K562 (cell line): ENCODE results near the gene ZNF814. TPM values are rescaled to one million over a fixed set of nuclear protein-coding genes. Genes with fewer than 3 reads are reported as not detected.
A peak's percentile ranks its signal among the peaks of the same experiment; 100 is the strongest.

Experiments used
- ATAC-seq: fragments of 200-7000 bp; cut with Tn5 transposase; 3 replicates; pipeline ENCODE4 v1.9.1; 2020; ENCODE audit warnings: moderate library complexity
- BruUV-seq: library from RNA; stranded (reverse); fragments of 400-500 nt; replicated peaks from 2 replicates; lab custom pipeline; 2021; lab: Mats Ljungman, UMichigan
- CTCF ChIA-PET: fragments of 300-600 bp; formaldehyde crosslinking; extraction: SDS; loops from one replicate; lab custom pipeline; 2021; ENCODE audit warnings: low intra/inter-chr PET ratio; lab: Yijun Ruan, JAX
- POLR2A ChIA-PET: fragments of 300-600, 350-650 bp; sonication (Branson Sonifier 250); formaldehyde crosslinking; extraction: SDS; loops from one replicate; lab custom pipeline; 2021; ENCODE audit warnings: antibody characterized with exemption, inconsistent platforms; lab: Yijun Ruan, JAX
- DNase-seq, 4 experiments: peaks; one replicate each; pipeline versions ENCODE4 v3.0.0 to v3.0.0-alpha.2; 2011 to 2018; ENCODE audit warnings: low spot score in 3 of 4, mixed read lengths in 3 of 4; ENCODE audit errors: extremely low read depth in 1 of 4
- FAIRE-seq: peaks from 2 replicates; lab custom pipeline; 2011; peaks lifted over from hg19 to GRCh38; lab: Jason Lieb, UNC
- H2AFZ ChIP-seq: 2 replicates; pipeline ENCODE4 v1.6.0; 2011; ENCODE audit warnings: low read depth, low read length, control low read depth, inconsistent platforms
- H3K27ac ChIP-seq: fragments of 200-600 bp; 3 replicates; pipeline ENCODE4 v1.8.0; 2011; ENCODE audit warnings: low read depth, mild to moderate bottlenecking, control low read depth, inconsistent platforms, low read length, moderate library complexity, mixed read lengths; ENCODE audit errors: extremely low read depth
- H3K27me3 ChIP-seq, 2 experiments: fragments of 300-600 bp in 1 of 2; 2 replicates in 1 of 2; 3 replicates in 1 of 2; pipeline versions ENCODE4 v1.6.0 to v1.8.0; 2011; ENCODE audit warnings: inconsistent platforms in 2 of 2, low read length in 2 of 2, mild to moderate bottlenecking in 1 of 2, mixed read lengths in 1 of 2, moderate library complexity in 1 of 2; ENCODE audit not compliant: control insufficient read depth in 2 of 2, insufficient read depth in 2 of 2
- H3K36me3 ChIP-seq: fragments of 300-600 bp; 3 replicates; pipeline ENCODE4 v1.8.0; 2011; ENCODE audit warnings: mild to moderate bottlenecking, low read length, inconsistent platforms; ENCODE audit not compliant: control insufficient read depth, insufficient read depth
- H3K4me1 ChIP-seq, 2 experiments: fragments of 200-600 bp in 1 of 2; replicated peaks in 1 of 2; 2 replicates in 1 of 2; 3 replicates in 1 of 2; pipeline versions ENCODE4 v1.5.1 to v1.8.0; 2011; ENCODE audit warnings: inconsistent platforms in 2 of 2, low read length in 2 of 2, mild to moderate bottlenecking in 1 of 2, mixed read lengths in 1 of 2, moderate library complexity in 1 of 2; ENCODE audit not compliant: control insufficient read depth in 2 of 2, insufficient read depth in 2 of 2
- H3K4me2 ChIP-seq: 2 replicates; pipeline ENCODE4 v1.6.1; 2011; ENCODE audit warnings: low read length, control low read depth, inconsistent platforms, mixed read lengths; ENCODE audit not compliant: insufficient read depth
- H3K4me3 ChIP-seq: fragments of 200-600 bp; sonication (generic), shearing (Covaris generic); 2 replicates; pipeline ENCODE4 v1.5.1; 2016; ENCODE audit warnings: control low read depth, inconsistent platforms
- H3K79me2 ChIP-seq: fragments of 200-600 bp; 3 replicates; pipeline ENCODE4 v1.8.0; 2011; ENCODE audit warnings: low read length, inconsistent platforms; ENCODE audit not compliant: control insufficient read depth, insufficient read depth
- H3K9ac ChIP-seq, 2 experiments: 2 replicates each; pipeline versions ENCODE4 v1.6.0 to v1.6.1; 2011; ENCODE audit warnings: low read depth in 2 of 2, low read length in 2 of 2, control low read depth in 1 of 2, inconsistent platforms in 1 of 2, mild to moderate bottlenecking in 1 of 2, mixed read lengths in 1 of 2; ENCODE audit not compliant: insufficient read depth in 1 of 2
- H3K9me1 ChIP-seq: one replicate; pipeline ENCODE4 v1.6.0; 2011; ENCODE audit warnings: inconsistent platforms, mild to moderate bottlenecking, low read length, moderate library complexity; ENCODE audit not compliant: control insufficient read depth, insufficient read depth
- H3K9me3 ChIP-seq: replicated peaks from 2 replicates; pipeline ENCODE4 v1.5.1; 2011; ENCODE audit warnings: low read depth, low read length, inconsistent platforms; ENCODE audit not compliant: control insufficient read depth, insufficient read depth
- H4K20me1 ChIP-seq: replicated peaks from 2 replicates; pipeline ENCODE4 v1.6.1; 2011; ENCODE audit warnings: low read length, inconsistent platforms, mixed read lengths; ENCODE audit not compliant: control insufficient read depth, insufficient read depth
- ATF3 ChIP-seq, 2 experiments: fragments of 450-650 bp in 1 of 2; sonication (generic) in 1 of 2; formaldehyde crosslinking in 1 of 2; IDR thresholded peaks in 1 of 2; conservative IDR thresholded peaks in 1 of 2; 2 replicates each; pipeline versions ENCODE4 v1.6.1 to v1.8.1; 2016 to 2023; ENCODE audit warnings: mild to moderate bottlenecking in 2 of 2, moderate library complexity in 2 of 2, inconsistent platforms in 1 of 2, missing genetic modification reagents in 1 of 2
- CEBPG ChIP-seq, 3 experiments: fragments of 200-800 bp in 1 of 3; sonication (Bioruptor generic) in 1 of 3; sonication (generic) in 1 of 3; formaldehyde crosslinking in 1 of 3; IDR thresholded peaks in 2 of 3; conservative IDR thresholded peaks in 1 of 3; 2 replicates each; pipeline versions ENCODE4 v1.6.1 to v1.8.0; 2016 to 2022; ENCODE audit warnings: missing compliant biosample characterization in 2 of 3, missing genetic modification characterization in 2 of 3, mild to moderate bottlenecking in 1 of 3, missing genetic modification reagents in 1 of 3
- ESRRA ChIP-seq: fragments of 450-650 bp; IDR thresholded peaks from 2 replicates; pipeline ENCODE4 v1.6.1; 2014; ENCODE audit warnings: low read depth, mild to moderate bottlenecking, moderate library complexity, borderline replicate concordance
- RAD51 ChIP-seq: fragments of 450-650 bp; IDR thresholded peaks from 2 replicates; pipeline ENCODE4 v1.7.1; 2016; ENCODE audit warnings: low read depth, mild to moderate bottlenecking, borderline replicate concordance
- RCOR1 ChIP-seq, 2 experiments: IDR thresholded peaks; 2 replicates each; pipeline ENCODE4 v1.6.1; 2012; ENCODE audit warnings: low read depth in 2 of 2, low read length in 2 of 2, borderline replicate concordance in 1 of 2, improper control_type of control experiment in 1 of 2
- SOX6 ChIP-seq: fragments of 450-650 bp; IDR thresholded peaks from 2 replicates; pipeline ENCODE4 v1.6.1; 2014; ENCODE audit warnings: mild to moderate bottlenecking
- ZBTB26 ChIP-seq: fragments of 450-650 bp; formaldehyde crosslinking; IDR thresholded peaks from 2 replicates; pipeline ENCODE4 v1.4.0; 2022; ENCODE audit warnings: missing genetic modification characterization
- WGBS: fragments of 100-300 bp; shearing (Covaris generic); methylation state at CpG from one replicate; pipeline ENCODE4 v1.1.6; 2016; ENCODE audit warnings: low coverage, mixed read lengths; ENCODE audit not compliant: insufficient coverage; ENCODE audit errors: missing lambda C conversion rate; 5-methylcytosine and 5-hydroxymethylcytosine counted together
- in situ Hi-C: fragments of 300-500 bp; cut with MboI; formaldehyde crosslinking; loops from 4 replicates; pipeline ENCODE4 v1.15.0; 2018; ENCODE audit warnings: inconsistent platforms, mixed read lengths
- intact Hi-C: fragments of 100-400 bp; cut with micrococcal nuclease; formaldehyde crosslinking; loops from 2 replicates; pipeline ENCODE4 v1.14.2; 2022
- polyA plus RNA-seq, 8 experiments: library from polyadenylated mRNA; depleted of rRNA in 4 of 8; stranded (reverse) in 5 of 8; unstranded in 3 of 8; fragments of >200 nt; fragmentation: Nextera tagmentation in 2 of 8; fragmentation: Illumina TruSeq in 1 of 8; extraction: Ambion mirVana in 2 of 8; extraction: Trizol in 1 of 8; gene quantifications; 2 replicates each; pipeline versions ENCODE4 v1.2.1 to v1.2.3, GENCODE V29; 2011 to 2014; ENCODE audit warnings: inconsistent platforms in 1 of 8, missing spikeins in 1 of 8
- total RNA-seq, 7 experiments: library from RNA; depleted of rRNA in 6 of 7; stranded (reverse); fragments of >200 nt in 6 of 7; fragmentation: Illumina TruSeq in 2 of 7; extraction: Trizol in 2 of 7; gene quantifications; 2 replicates each; pipeline versions ENCODE4 v1.2.1 to v1.2.3, GENCODE V29; 2011 to 2021; ENCODE audit warnings: low replicate concordance in 1 of 7

ZNF814 gene
- total and polyA plus RNA-seq, 9 of the 15 experiments (the other 6 are each of a cell fraction or from before 2014, with no cell fraction given): 0.42 to 3.5 (median 1.9) TPM

GRCh38 chr19:57812226-57812625 lies 76.6 kb downstream of the ZNF814 start:
- ChIA-PET CTCF (no interaction called here), POLR2A (no interaction called here)
- no peak overlapping the region for H2AFZ ChIP-seq
- in situ Hi-C loops (no loop called here), intact Hi-C loops (no loop called here)
- peaks cover 7 to 12% of the 10 kb centered on the region in 2 experiments; a peak in 4 of 5 replicates for H3K4me1 ChIP-seq
- H3K4me3 ChIP-seq: no peak overlapping the region
- H4K20me1 ChIP-seq: no peaks in the 10 kb centered on the region
- DNase-seq (no peak), ATAC-seq (no peak), FAIRE-seq (no peak)
- H3K27me3 ChIP-seq: no peaks in the 10 kb centered on the region
- no peak overlapping the region for H3K27ac ChIP-seq
- WGBS: 94% methylated on average over 3 of the region's 3 CpGs
- peaks cover 45% of the 10 kb centered on the region for H3K36me3 ChIP-seq
- no peak overlapping the region for H3K9ac ChIP-seq
- TF ChIP-seq ZBTB26 (no peak), RCOR1 (IDR thresholded peaks at IDR 0.05; ENCODE audit: borderline replicate concordance in 1 of 2, low read depth in 2 of 2, low read length in 2 of 2) (0 out of 4 replicates have a peak, but pooled peaks of 1 of the 2 experiments have one; percentile 7), SOX6 (peak; percentile 59; the same call in 1 of the 2 replicates), RAD51 (no peak), ESRRA (peak; percentile 24; the same call in 1 of the 2 replicates), ATF3 (IDR thresholded peaks at IDR 0.05) (peak; percentile 19; the same call in 1 of the 2 replicates), ATF3 (CRISPR knock-in tag; conservative IDR thresholded peaks at IDR 0.05) (no peak), CEBPG (CRISPR knock-in tag; IDR thresholded peaks at IDR 0.05) (no peak), CEBPG (tag; conservative IDR thresholded peaks at IDR 0.05 in 1 of 2, IDR thresholded peaks at IDR 0.05 in 1 of 2) (peak in 1 of 2 experiments; percentile 69; a peak in 2 of 4 replicates)
- no TSS peak for BruUV-seq
- no peaks in the 10 kb centered on the region for H3K9me3 ChIP-seq
- H3K4me2 ChIP-seq: no peak overlapping the region
- peaks cover 2% of the 10 kb centered on the region for H3K9me1 ChIP-seq
- peaks cover 22% of the 10 kb centered on the region for H3K79me2 ChIP-seq
